Stimulated activated CD4-positive, alpha-beta T cell treated with anti-CD3 and anti-CD28 coated beads, Interleukin-12 subunit alpha, Interleukin-12 subunit beta, amount 100 ng/mL, for 48 hours (primary cell): ENCODE measurements around the gene CYP2R1.
"Not testable (repeated sequence)": the region's sequence is repeated elsewhere in the genome, so short reads cannot be mapped to it uniquely, and the experiment has no call there.

Experiments used
- DNase-seq, 3 donors: peaks; one replicate each; pipeline ENCODE4 v3.0.0-alpha.2; 2020; ENCODE audit warnings: low read depth in 2 of 3, low spot score in 1 of 3

CYP2R1 gene

GRCh38 chr11:14894657-14895598 lies 2.9 kb upstream of the CYP2R1 start:
- no peak for DNase-seq

GRCh38 chr11:14892577-14892976 lies 546 bp upstream of the CYP2R1 start:
- no peak for DNase-seq

- DNase-seq = peak; percentile 72 to 82 (median 78)
Observed at GRCh38 chr11:14891143-14892035, 642 bp downstream of the CYP2R1 start.

GRCh38 chr11:14886513-14886912 lies 5.5 kb downstream of the CYP2R1 start:
- DNase-seq = no peak

GRCh38 chr11:14884667-14885273 lies 7.3 kb downstream of the CYP2R1 start:
- DNase-seq = no peak

- DNase-seq = not testable (repeated sequence)
Observed at GRCh38 chr11:14883683-14884082, 8.3 kb downstream of the CYP2R1 start.

GRCh38 chr11:14882196-14882595 lies 9.8 kb downstream of the CYP2R1 start:
- DNase-seq = no peak

GRCh38 chr11:14881576-14882193 lies 10.3 kb downstream of the CYP2R1 start:
- DNase-seq = no peak

- no peak for DNase-seq
Observed at GRCh38 chr11:14875163-14875562, 16.9 kb downstream of the CYP2R1 start.

GRCh38 chr11:14873632-14874031 lies 18.4 kb downstream of the CYP2R1 start:
- no peak for DNase-seq

GRCh38 chr11:14872032-14872431 lies 20.0 kb downstream of the CYP2R1 start:
- no peak for DNase-seq

GRCh38 chr11:14863775-14864174 lies 28.3 kb downstream of the CYP2R1 start:
- DNase-seq = not testable (repeated sequence)

GRCh38 chr11:14861680-14862079 lies 30.4 kb downstream of the CYP2R1 start:
- DNase-seq = no peak

- DNase-seq = no peak
Observed at GRCh38 chr11:14860511-14860910, 31.5 kb downstream of the CYP2R1 start.

GRCh38 chr11:14858404-14858803 lies 33.6 kb downstream of the CYP2R1 start:
- no peak for DNase-seq

GRCh38 chr11:14857621-14858020 lies 34.4 kb downstream of the CYP2R1 start:
- no peak for DNase-seq

- no peak for DNase-seq
Observed at GRCh38 chr11:14855890-14856289, 36.1 kb downstream of the CYP2R1 start.

GRCh38 chr11:14854057-14854456 lies 38.0 kb downstream of the CYP2R1 start:
- DNase-seq = no peak

- DNase-seq = no peak
Observed at GRCh38 chr11:14852571-14853177, 39.4 kb downstream of the CYP2R1 start.

GRCh38 chr11:14842002-14842401 lies 50.0 kb downstream of the CYP2R1 start:
- no peak for DNase-seq
